ENCODE results near the gene THOC3. TPM values are rescaled to one million over a fixed set of nuclear protein-coding genes. Genes with fewer than 3 reads are reported as not detected.
"Not testable (repeated sequence)": the region's sequence is repeated elsewhere in the genome, so short reads cannot be mapped to it uniquely, and the experiment has no call there.

THOC3 gene
- total RNA-seq, 2 experiments from 2014 or later: 67.3 to 71.5 TPM

DNA sequence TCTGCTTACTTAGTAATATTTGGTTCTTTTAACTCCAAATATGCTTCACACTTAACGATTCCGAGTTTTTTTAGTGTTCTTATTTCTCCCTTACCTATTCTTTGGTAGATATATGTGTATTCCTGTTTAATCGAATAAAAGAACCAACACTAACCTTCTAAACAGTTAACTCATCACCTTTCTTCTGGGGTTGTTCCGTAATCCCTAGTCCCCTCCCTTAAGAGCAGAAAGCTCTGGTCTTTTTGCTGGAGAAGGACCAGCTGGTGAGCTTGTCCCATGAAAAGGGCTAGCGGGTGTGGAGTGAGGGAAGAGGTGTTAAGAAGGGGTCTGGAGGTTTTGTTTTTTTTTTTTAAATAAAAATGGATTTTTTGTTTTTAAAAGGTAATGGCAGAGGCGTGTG is 266 bp upstream of the THOC3 start:
- H3K27me3 Mint-ChIP-seq; POLR2A ChIA-PET; H3K27ac Mint-ChIP-seq; intact Hi-C loops (cut with micrococcal nuclease); H3K4me1 Mint-ChIP-seq (ENCODE audit: low read depth); CTCF ChIA-PET; DNase-seq; H3K36me3 Mint-ChIP-seq (ENCODE audit: low read depth); H3K9me3 Mint-ChIP-seq: not testable (repeated sequence)
- peak overlapping the region; percentile 78 for H3K4me3 Mint-ChIP-seq
- ATAC-seq: peak; percentile 29

DNA sequence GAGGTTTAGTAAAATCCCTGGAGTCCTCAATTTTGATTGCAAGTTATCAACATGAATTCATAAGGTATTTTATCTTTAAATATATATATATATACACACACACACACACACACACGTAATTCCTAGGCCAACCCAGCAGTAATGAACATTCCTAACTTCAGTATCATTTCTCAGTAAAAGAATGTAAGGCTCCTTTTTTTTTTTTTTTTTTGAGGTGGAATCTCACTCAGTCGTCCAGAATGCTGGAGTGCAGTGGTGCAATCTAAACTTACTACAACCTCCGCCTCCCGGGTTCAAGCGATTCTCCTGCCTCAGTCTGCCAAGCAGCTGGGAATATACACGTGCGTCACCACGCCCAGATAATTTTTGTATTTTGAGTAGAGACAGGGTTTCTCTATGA is 5.8 kb downstream of the THOC3 start:
- DNase-seq; H3K27ac Mint-ChIP-seq; H3K4me3 Mint-ChIP-seq; H3K4me1 Mint-ChIP-seq (ENCODE audit: low read depth); intact Hi-C loops (cut with micrococcal nuclease); CTCF ChIA-PET; H3K27me3 Mint-ChIP-seq; H3K36me3 Mint-ChIP-seq (ENCODE audit: low read depth); H3K9me3 Mint-ChIP-seq; ATAC-seq; POLR2A ChIA-PET: not testable (repeated sequence)

DNA sequence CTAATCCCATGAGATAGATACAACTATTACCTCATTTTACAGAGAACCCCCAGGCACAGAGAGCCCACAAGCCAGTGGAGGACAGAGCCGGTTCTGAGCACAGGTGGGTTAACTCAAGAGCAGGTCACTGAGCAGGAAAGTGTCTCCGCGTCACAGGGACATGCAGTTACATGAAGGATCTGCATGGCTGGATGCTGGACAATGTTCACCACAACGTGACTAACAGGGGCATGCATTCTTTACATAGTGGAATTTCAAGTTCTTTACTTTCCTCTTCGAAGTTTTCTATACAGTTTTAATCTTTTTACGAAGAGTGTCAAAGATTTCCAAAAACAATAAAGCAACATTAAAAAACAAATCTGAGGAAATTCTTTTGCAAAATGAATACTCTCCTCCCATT is 7.9 kb downstream of the THOC3 start:
- H3K9me3 Mint-ChIP-seq; POLR2A ChIA-PET; H3K27ac Mint-ChIP-seq; H3K4me1 Mint-ChIP-seq (ENCODE audit: low read depth); H3K27me3 Mint-ChIP-seq; intact Hi-C loops (cut with micrococcal nuclease); H3K36me3 Mint-ChIP-seq (ENCODE audit: low read depth); DNase-seq; H3K4me3 Mint-ChIP-seq; ATAC-seq; CTCF ChIA-PET: not testable (repeated sequence)

DNA sequence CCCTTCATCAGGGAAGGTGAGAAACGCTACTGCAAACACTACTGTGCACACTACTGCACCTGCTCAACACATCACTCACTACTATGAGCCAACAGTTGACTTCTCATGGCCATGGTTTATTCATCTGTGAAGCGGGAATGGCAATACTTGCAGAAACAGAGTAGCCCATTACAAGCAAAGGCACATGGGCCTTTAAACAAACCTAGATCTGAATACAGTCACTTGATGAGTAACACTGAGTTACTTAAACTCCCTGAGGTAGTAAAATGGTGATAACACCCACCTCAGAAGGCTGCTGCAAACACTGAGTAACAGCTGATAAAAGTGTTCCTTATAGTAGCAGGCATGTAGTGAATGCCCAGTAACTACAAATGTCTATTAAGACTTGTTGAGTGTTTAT is 9.6 kb downstream of the THOC3 start:
- CTCF ChIA-PET; H3K9me3 Mint-ChIP-seq; H3K4me1 Mint-ChIP-seq (ENCODE audit: low read depth); H3K27ac Mint-ChIP-seq; H3K27me3 Mint-ChIP-seq; POLR2A ChIA-PET; H3K4me3 Mint-ChIP-seq; intact Hi-C loops (cut with micrococcal nuclease); ATAC-seq; DNase-seq; H3K36me3 Mint-ChIP-seq (ENCODE audit: low read depth): not testable (repeated sequence)

DNA sequence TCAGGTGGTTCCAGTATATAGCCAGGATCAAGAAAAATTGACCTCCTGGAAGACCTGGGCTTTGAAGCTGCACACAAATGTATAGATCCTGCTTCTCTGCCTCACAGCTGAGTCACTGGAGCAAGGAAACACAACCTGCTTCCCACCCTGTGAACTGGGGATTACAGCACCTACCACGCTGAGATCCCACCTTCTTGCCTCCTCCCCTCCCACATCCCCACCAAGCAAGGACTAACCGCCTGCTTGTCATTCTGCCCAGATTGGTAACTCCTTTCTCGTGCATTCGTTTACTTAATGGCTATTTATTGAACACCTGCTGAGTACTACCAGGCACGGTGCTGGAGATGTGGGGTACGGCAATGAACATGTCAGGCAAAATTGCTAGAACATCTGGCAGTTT is 14.0 kb downstream of the THOC3 start:
- POLR2A ChIA-PET; H3K27me3 Mint-ChIP-seq; CTCF ChIA-PET; DNase-seq; H3K9me3 Mint-ChIP-seq; H3K27ac Mint-ChIP-seq; ATAC-seq; intact Hi-C loops (cut with micrococcal nuclease); H3K4me3 Mint-ChIP-seq; H3K36me3 Mint-ChIP-seq (ENCODE audit: low read depth); H3K4me1 Mint-ChIP-seq (ENCODE audit: low read depth): not testable (repeated sequence)

DNA sequence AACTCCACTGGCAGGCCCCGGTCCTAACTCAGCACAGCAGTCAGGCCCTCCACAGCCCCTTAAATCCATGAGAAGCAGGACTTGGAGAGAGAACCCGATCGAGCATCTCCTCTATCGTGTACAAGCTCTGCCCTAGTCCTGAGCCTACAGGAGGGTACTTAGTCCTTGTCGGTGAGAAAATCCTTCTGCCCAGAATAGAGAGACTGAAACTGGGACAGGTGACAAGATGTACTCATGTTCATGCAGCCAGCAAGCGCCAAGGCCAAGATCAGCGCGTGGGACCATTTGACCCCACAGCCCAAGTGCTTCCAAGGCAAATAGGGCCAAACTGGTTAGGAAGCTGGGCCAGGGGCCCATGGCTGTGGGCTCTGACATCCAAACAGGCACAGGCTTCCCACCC is 15.3 kb downstream of the THOC3 start:
- H3K4me1 Mint-ChIP-seq (ENCODE audit: low read depth); DNase-seq; H3K4me3 Mint-ChIP-seq; H3K9me3 Mint-ChIP-seq; H3K27me3 Mint-ChIP-seq; H3K27ac Mint-ChIP-seq; intact Hi-C loops (cut with micrococcal nuclease); H3K36me3 Mint-ChIP-seq (ENCODE audit: low read depth); POLR2A ChIA-PET; ATAC-seq: not testable (repeated sequence)
- CTCF ChIA-PET: interaction anchor here (0.6 kb wide), 1 partner anchor 223 kb away, joined by 3 read pairs; no protein-coding TSS in a partner anchor

DNA sequence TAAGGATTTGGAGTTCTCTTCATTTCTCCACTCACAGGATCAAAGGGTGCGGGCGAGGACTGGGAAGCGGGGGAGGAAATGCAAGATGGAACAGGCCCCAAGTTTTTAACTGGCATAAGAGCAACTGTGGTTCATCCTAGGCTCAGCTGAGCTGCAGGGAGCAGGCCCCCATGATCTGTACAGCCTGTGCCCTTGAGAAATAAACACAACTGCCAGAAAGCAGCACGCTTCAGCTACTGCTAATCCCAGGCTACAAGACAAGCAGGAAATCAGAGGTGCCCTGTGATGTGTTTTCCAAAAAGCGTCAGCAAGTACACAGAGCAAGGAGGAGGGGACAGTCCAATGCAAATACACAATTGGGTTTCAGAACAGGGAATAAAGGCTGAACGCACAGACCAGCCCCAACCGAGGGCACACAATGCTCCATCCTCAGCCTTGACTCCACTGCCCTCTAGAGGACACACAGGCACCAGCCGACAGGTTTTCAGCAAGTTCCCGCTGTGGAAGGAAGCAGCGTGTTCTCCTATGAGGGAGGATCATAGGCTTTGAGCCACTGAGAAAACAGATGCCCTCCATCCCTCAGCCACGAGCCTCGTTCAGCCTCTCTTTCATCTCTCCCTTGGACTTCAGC is 16.7 kb downstream of the THOC3 start:
- H3K36me3 Mint-ChIP-seq (ENCODE audit: low read depth); H3K4me1 Mint-ChIP-seq (ENCODE audit: low read depth); H3K27me3 Mint-ChIP-seq; POLR2A ChIA-PET; intact Hi-C loops (cut with micrococcal nuclease); H3K27ac Mint-ChIP-seq; H3K9me3 Mint-ChIP-seq; CTCF ChIA-PET; H3K4me3 Mint-ChIP-seq: not testable (repeated sequence)
- peak; percentile 3 for DNase-seq
- ATAC-seq: peak; percentile 97

DNA sequence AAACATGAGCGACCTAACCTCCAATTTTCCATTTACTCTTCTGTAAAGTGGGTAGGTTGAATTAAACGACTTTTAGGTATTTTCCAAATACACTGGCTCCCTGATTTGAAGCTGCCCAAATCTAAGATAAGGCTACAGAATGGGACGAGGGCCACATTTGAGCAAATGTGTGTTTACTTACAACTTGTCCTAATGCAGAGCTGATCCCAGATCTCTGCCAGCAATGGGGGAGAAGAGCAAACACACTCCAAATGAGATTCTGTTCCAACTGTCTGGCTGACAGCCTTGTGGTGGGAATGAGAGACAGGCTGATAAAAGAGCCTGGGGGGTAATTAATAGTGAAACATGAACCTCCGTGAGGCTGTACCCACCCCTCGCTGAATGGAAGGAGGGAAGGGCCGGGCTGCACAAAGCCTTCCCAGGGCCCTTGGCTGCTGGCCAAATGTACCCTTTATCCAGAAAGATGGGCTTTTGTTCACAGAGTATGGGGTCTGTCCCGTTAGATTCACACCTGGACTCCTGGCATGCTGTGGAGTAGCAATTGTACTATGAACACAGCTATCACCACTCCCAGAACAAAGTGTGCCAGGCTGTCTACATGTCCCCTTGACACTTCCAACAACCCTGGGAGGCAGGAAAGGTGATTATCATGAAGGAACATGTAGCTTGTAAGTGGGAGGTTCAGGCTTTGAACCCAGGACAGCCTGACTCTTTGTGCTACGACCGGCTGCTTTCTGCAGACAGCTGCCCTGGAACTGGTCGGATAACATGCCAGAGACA is 19.6 kb downstream of the THOC3 start:
- H3K4me3 Mint-ChIP-seq; H3K9me3 Mint-ChIP-seq; intact Hi-C loops (cut with micrococcal nuclease); H3K4me1 Mint-ChIP-seq (ENCODE audit: low read depth); H3K27me3 Mint-ChIP-seq; POLR2A ChIA-PET; DNase-seq; CTCF ChIA-PET; H3K36me3 Mint-ChIP-seq (ENCODE audit: low read depth); H3K27ac Mint-ChIP-seq; ATAC-seq: not testable (repeated sequence)

DNA sequence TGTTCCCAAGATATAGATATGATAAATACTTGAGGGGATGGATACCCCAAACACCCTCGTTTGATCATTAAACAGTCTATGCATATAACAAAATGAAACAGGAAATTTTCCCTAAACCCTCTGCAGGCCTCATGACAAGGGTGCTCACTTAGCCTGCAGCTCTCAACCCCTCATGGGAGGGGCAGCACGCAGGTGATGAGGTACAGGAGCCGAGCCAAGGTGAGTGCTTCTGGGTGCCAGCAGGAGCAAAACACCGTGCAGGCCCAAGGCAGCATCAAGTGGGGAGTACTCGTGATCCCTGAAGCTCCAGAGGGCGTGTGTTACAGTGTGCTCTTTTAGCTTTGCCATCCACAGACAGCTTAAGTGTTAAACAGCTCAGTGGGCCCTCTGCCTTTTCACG is 24.9 kb downstream of the THOC3 start:
- intact Hi-C loops (cut with micrococcal nuclease); H3K4me3 Mint-ChIP-seq; POLR2A ChIA-PET; ATAC-seq; H3K27ac Mint-ChIP-seq; H3K9me3 Mint-ChIP-seq; H3K27me3 Mint-ChIP-seq; CTCF ChIA-PET; DNase-seq; H3K4me1 Mint-ChIP-seq (ENCODE audit: low read depth): not testable (repeated sequence)
- peaks cover 12% of the 10 kb centered on the region for H3K36me3 Mint-ChIP-seq (ENCODE audit: low read depth)

DNA sequence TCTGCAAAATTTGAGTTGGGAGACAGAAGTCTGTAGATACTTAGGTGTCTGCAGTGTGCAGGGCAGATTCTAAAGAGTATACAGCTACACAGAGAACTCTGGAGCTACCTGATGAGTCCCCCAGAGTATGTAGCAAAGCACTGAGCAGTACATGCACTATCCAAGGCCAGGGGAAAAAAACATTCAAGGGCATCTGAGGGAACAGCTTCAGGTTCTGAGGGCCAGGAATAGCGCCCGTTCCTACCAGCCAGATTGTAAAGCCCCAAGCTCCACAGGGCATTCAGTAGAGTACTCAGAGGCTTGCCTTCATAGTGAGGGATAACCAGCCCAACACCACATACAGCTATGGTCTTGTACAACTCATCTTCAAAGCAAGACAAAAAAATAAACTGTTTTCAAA is 27.5 kb downstream of the THOC3 start:
- H3K9me3 Mint-ChIP-seq; H3K27me3 Mint-ChIP-seq; POLR2A ChIA-PET; H3K4me1 Mint-ChIP-seq (ENCODE audit: low read depth); H3K4me3 Mint-ChIP-seq; CTCF ChIA-PET; DNase-seq; ATAC-seq; intact Hi-C loops (cut with micrococcal nuclease); H3K27ac Mint-ChIP-seq: not testable (repeated sequence)
- H3K36me3 Mint-ChIP-seq (ENCODE audit: low read depth): peaks cover 13% of the 10 kb centered on the region

DNA sequence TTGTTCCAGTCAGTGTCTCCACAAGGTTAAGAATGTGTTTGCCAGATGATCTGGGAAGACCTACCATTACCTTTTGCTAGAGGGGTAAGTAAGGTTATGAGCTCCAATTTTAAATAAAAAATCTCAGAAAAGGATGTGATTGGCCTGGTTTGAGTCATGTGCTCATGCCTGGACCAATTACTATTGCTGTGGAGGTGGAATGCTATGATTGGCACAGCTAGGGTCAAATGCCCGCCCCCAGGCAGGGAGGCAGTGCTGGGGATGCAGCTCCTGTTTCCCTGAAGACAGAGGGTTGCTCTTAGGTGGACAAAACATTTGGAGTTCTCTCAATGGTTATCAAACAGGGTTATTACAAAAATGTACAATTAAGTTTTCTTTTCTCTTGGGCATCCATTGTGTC is 29.6 kb downstream of the THOC3 start:
- H3K27me3 Mint-ChIP-seq; CTCF ChIA-PET; DNase-seq; POLR2A ChIA-PET; ATAC-seq; H3K4me1 Mint-ChIP-seq (ENCODE audit: low read depth); H3K4me3 Mint-ChIP-seq; intact Hi-C loops (cut with micrococcal nuclease); H3K27ac Mint-ChIP-seq; H3K9me3 Mint-ChIP-seq: not testable (repeated sequence)
- peaks cover 10% of the 10 kb centered on the region for H3K36me3 Mint-ChIP-seq (ENCODE audit: low read depth)

DNA sequence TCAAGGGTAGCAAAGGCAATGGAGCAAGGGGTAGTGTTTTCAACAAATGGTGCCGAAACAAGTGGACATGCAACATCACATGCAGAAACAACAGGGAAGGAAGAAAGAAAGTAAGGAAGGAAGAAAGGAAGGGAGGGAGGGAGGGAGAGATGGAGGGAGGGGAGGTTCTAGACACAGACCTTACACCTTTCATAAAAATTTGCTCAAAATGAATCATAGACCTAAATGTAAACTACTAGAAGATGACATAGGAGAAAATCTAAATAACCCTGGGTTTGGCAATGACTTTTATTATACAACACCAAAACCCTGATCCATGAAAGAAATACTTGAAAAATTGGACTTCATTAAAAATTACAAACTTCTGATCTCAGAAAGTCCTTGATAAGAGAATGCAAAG is 39.4 kb downstream of the THOC3 start:
- POLR2A ChIA-PET: not testable (repeated sequence)

More for the DNA sequence above, 39.4 kb downstream of the THOC3 start:
- CTCF ChIA-PET; intact Hi-C loops (cut with micrococcal nuclease); H3K4me3 Mint-ChIP-seq; DNase-seq; H3K4me1 Mint-ChIP-seq (ENCODE audit: low read depth); H3K27me3 Mint-ChIP-seq; H3K27ac Mint-ChIP-seq; H3K36me3 Mint-ChIP-seq (ENCODE audit: low read depth); ATAC-seq; H3K9me3 Mint-ChIP-seq: not testable (repeated sequence)
